ENCODE measurements around the gene FOSL2.

GRCh38 chr2:28389399-28390240 is 3.0 kb upstream of the FOSL2 start:
- TF ChIP-seq CTCF (IDR thresholded peaks at IDR 0.05): no peak
- no peak for TF ChIP-seq POLR2AphosphoS5 (IDR thresholded peaks at IDR 0.05)

Measured in breast epithelium (tissue), 3 donors.